Muscle of leg (tissue), 11 donors: ENCODE measurements around the gene PRKG1. TPM values are rescaled to one million over a fixed set of nuclear protein-coding genes. Genes with fewer than 3 reads are reported as not detected.

Source experiments
- DNase-seq: peaks from one replicate; pipeline ENCODE4 v3.0.0; 2013
- H3K27ac ChIP-seq: one replicate; pipeline ENCODE4 v1.5.1; 2013; ENCODE audit warnings: mild to moderate bottlenecking, low read length, control low read depth
- H3K27me3 ChIP-seq: one replicate; pipeline ENCODE4 v1.6.1; 2013; ENCODE audit warnings: low read length; ENCODE audit not compliant: control insufficient read depth, insufficient read depth
- H3K36me3 ChIP-seq: one replicate; pipeline ENCODE4 v1.6.1; 2013; ENCODE audit warnings: low read length; ENCODE audit not compliant: control insufficient read depth, insufficient read depth
- H3K4me1 ChIP-seq: one replicate; pipeline ENCODE4 v1.6.1; 2013; ENCODE audit warnings: low read length; ENCODE audit not compliant: control insufficient read depth, insufficient read depth
- H3K4me3 ChIP-seq: one replicate; pipeline ENCODE4 v1.5.1; 2013; ENCODE audit warnings: low read length, control low read depth
- H3K9me3 ChIP-seq: replicated peaks from 2 replicates; pipeline ENCODE4 v1.6.1; 2013; ENCODE audit warnings: low read depth, low read length; ENCODE audit not compliant: control insufficient read depth
- WGBS: methylation state at CpG from one replicate; pipeline ENCODE4 v1.1.5; 2013; ENCODE audit warnings: missing lambda C conversion rate; ENCODE audit not compliant: insufficient coverage; 5-methylcytosine and 5-hydroxymethylcytosine counted together
- polyA plus RNA-seq, 8 donors: library from polyadenylated mRNA; unstranded; fragments of 120-200 nt; gene quantifications; one replicate each; pipeline versions ENCODE4 v1.2.1 to v1.2.3, GENCODE V29; 2013; ENCODE audit warnings: inconsistent platforms in 1 of 8, low replicate concordance in 1 of 8; ENCODE audit not compliant: insufficient read length in 8 of 8, insufficient read depth in 1 of 8
- total RNA-seq: library from RNA; stranded (reverse); fragments of 120-200 nt; gene quantifications from one replicate; pipeline ENCODE4 v1.2.4, GENCODE V29; 2013

PRKG1 gene
- total and polyA plus RNA-seq, 9 donors = 23.3 to 59.2 (median 50.3) TPM

DNA sequence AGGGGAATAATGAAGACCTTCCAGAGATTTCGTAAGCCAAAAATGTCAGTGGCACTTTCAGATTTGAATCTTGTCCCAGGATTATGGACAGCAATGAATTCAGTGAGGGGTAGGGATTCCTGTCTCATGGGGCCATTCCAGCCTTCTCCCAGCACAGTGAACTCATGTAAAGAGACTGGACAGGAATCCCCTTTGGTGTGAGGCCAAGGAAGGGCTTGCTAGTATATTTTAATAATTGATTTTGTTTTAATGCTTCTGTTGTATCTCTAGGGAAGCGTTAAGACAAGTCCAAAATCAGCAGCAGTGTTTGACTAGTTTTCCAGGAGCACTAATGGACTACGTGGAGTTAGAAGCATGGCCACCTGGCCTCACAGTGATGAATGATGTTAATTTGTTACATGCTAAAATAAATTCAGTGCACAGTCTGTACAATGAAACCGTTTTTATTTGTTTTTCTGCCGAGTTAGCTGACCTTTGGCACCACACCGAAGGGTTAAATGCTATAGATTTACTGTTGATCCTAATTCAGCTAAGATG is 1025.8 kb downstream of the PRKG1 start:
- Histone ChIP-seq H3K4me1 (peaks cover 2% of the 10 kb centered on the region), H3K27me3 (no peaks in the 10 kb centered on the region), H3K9me3 (no peaks in the 10 kb centered on the region), H3K36me3 (no peaks in the 10 kb centered on the region), H3K27ac (peak overlapping the region; percentile 26), H3K4me3 (no peak overlapping the region)
- WGBS = 21% methylated on average over 2 of the region's 6 CpGs
- peak; percentile 67 for DNase-seq

DNA sequence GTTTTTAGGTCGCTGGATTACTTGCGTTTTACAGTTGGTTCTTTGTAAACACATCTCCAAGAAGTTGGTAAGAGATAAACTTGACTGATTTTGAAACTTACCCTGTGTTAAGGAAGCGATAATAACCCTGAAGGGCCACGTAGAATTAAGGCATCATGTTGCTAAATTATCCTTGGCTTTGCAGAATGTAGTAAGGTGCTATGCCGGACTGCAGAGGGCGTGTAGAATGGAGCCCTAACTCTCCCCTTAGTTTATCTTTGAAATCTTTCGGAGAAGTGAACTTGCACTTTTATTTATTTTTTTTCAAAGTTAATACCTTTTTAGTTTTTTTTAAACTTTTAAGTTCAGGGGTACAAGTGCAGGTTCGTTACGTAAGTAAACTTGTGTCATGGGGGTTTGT is 1031.0 kb downstream of the PRKG1 start:
- H3K4me3 ChIP-seq = no peak overlapping the region
- no peak for DNase-seq
- no peak overlapping the region for H3K27ac ChIP-seq
- no peaks in the 10 kb centered on the region for H3K36me3 ChIP-seq
- 80% methylated on average over 4 of the region's 9 CpGs for WGBS
- H3K4me1 ChIP-seq = no peaks in the 10 kb centered on the region
- H3K9me3 ChIP-seq = no peaks in the 10 kb centered on the region
- H3K27me3 ChIP-seq = no peaks in the 10 kb centered on the region

DNA sequence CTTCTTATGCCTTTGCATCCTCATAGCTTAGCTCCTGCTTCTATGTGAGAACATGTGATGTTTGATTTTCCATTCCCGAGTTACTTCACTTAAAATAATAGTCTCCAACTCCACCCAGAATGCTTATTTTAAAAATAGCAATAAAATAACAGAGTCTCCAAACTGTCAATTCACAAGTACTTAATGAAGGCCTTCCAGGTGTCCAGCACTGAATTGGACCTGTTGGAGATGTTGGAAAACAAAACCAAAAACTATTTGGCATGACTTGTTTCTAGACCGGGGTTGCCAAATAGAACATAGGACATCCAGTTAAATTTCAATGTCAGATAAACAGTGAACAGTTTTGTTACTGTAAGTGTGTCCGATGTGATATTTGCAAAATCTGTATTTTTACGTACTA is 1031.7 kb downstream of the PRKG1 start:
- DNase-seq = peak; percentile 80
- no CpG with 5 or more reads among the region's 4 CpGs for WGBS
- no peaks in the 10 kb centered on the region for H3K9me3 ChIP-seq

GRCh38 chr10:52106899-52107298 is 1032.6 kb downstream of the PRKG1 start:
- no peaks in the 10 kb centered on the region for H3K4me1 ChIP-seq
- H3K27me3 ChIP-seq = no peaks in the 10 kb centered on the region
- no peak overlapping the region for H3K27ac ChIP-seq
- no peaks in the 10 kb centered on the region for H3K9me3 ChIP-seq
- DNase-seq = no peak
- H3K4me3 ChIP-seq = no peak overlapping the region
- H3K36me3 ChIP-seq = no peaks in the 10 kb centered on the region

More for the DNA sequence above, 1031.7 kb downstream of the PRKG1 start:
- H3K27me3 ChIP-seq = no peaks in the 10 kb centered on the region
- H3K4me3 ChIP-seq = no peak overlapping the region
- no peak overlapping the region for H3K27ac ChIP-seq
- H3K36me3 ChIP-seq = no peaks in the 10 kb centered on the region
- no peaks in the 10 kb centered on the region for H3K4me1 ChIP-seq

GRCh38 chr10:52108236-52108635 is 1033.9 kb downstream of the PRKG1 start:
- Histone ChIP-seq H3K4me1 (no peaks in the 10 kb centered on the region), H3K9me3 (no peaks in the 10 kb centered on the region), H3K27me3 (no peaks in the 10 kb centered on the region), H3K27ac (no peak overlapping the region), H3K4me3 (no peak overlapping the region), H3K36me3 (no peaks in the 10 kb centered on the region)
- WGBS = no CpG with 5 or more reads among the region's 1 CpG
- no peak for DNase-seq

DNA sequence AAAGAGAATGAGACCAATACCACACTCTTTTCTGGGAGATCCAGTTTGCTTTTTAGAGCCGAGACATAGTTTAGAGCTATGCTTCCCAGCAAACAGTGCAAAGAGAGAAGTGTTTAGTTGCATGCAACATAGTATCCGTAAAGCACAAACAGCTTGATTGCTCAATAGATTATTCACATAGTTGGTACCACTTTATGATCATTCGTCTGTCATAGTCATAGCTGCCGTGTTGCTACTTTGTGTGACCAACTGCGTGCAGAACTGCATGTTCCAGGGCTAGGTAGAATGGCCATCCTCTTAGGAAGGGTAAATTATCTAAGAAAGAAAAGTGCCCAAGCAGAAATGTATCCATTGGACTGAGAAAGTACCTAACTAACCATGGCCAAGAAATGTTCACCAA is 1036.3 kb downstream of the PRKG1 start:
- DNase-seq = no peak
- 100% methylated on average over 4 of the region's 5 CpGs for WGBS
- no peak overlapping the region for H3K27ac ChIP-seq
- no peaks in the 10 kb centered on the region for H3K9me3 ChIP-seq
- H3K4me3 ChIP-seq = no peak overlapping the region
- no peaks in the 10 kb centered on the region for H3K36me3 ChIP-seq
- no peaks in the 10 kb centered on the region for H3K27me3 ChIP-seq
- no peaks in the 10 kb centered on the region for H3K4me1 ChIP-seq

DNA sequence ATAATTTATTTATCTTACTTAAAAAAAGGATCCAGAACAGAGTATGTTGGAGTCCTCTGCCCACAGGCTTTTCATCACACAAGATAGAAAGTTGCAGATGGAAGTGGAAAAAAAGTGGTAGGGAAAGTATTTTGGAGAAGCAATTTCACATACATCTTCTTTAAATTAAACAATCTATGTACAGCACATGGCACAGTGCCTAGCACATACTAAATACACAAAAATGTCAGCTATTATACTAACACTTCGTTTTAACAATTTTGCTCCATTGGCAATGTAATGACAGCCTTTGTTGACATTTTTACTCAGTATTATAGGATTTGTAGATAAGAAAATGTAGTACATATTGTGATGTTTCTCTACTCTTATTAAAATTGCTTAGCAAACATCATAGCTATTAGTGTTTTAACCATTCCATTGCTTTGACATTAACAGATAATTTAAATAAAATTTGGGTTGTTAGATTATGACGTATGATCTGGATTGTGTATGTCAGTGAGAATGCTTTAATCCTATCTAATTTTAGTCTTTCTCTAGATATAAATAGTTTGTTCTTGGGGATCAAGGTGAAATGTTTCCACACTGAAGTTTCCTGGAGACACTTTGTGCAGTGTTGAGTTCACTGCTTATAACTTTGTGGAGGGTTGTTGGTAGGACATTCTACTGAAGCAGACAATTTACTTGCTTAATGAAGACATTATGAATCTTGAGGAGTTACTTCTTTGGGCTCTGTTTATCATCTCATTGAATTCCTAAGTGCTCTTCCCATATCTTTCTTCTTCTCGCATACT is 1037.0 kb downstream of the PRKG1 start:
- Histone ChIP-seq H3K4me1 (no peaks in the 10 kb centered on the region), H3K9me3 (peaks cover 2% of the 10 kb centered on the region), H3K27me3 (no peaks in the 10 kb centered on the region), H3K36me3 (no peaks in the 10 kb centered on the region), H3K27ac (no peak overlapping the region), H3K4me3 (no peak overlapping the region)
- no peak for DNase-seq
- no CpG with 5 or more reads among the region's 3 CpGs for WGBS

- H3K27ac ChIP-seq = no peak overlapping the region
- WGBS = 60% methylated on average over 2 of the region's 3 CpGs
- H3K4me1 ChIP-seq = no peaks in the 10 kb centered on the region
- no peak for DNase-seq
- H3K27me3 ChIP-seq = no peaks in the 10 kb centered on the region
- H3K36me3 ChIP-seq = no peaks in the 10 kb centered on the region
- H3K4me3 ChIP-seq = no peak overlapping the region
- H3K9me3 ChIP-seq = peaks cover 2% of the 10 kb centered on the region
These were observed 1041.5 kb downstream of the PRKG1 start for GRCh38 chr10:52115823-52116222.

DNA sequence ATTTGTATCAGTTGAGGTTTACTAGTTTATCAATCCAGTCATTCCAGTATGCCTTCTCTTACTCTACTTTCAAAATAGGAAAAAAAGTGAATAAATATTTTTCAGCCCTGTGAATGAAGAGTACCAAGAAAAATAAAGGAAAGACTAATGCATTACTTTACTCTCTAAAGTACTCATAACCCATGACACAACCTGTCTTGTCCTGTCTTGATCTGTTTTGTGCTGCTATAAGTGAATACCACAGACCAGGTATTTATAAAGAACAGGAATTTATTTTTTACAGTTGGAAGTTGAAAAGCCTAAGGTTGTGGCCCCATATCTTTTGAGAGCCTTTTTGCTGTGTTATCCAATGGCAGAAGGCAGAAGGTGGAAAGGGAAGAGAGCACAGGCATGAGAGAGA is 1045.2 kb downstream of the PRKG1 start:
- no peaks in the 10 kb centered on the region for H3K36me3 ChIP-seq
- H3K4me1 ChIP-seq = no peaks in the 10 kb centered on the region
- no peak overlapping the region for H3K27ac ChIP-seq
- peaks cover 2% of the 10 kb centered on the region for H3K9me3 ChIP-seq
- no peaks in the 10 kb centered on the region for H3K27me3 ChIP-seq
- no peak for DNase-seq
- H3K4me3 ChIP-seq = no peak overlapping the region

GRCh38 chr10:52121688-52122087 is 1047.4 kb downstream of the PRKG1 start:
- Histone ChIP-seq H3K4me3 (no peak overlapping the region), H3K36me3 (no peaks in the 10 kb centered on the region), H3K27ac (no peak overlapping the region), H3K9me3 (no peaks in the 10 kb centered on the region), H3K27me3 (no peaks in the 10 kb centered on the region), H3K4me1 (no peaks in the 10 kb centered on the region)
- DNase-seq = no peak
- WGBS = 42% methylated on average over 2 of the region's 4 CpGs
